Measurements from ENCODE around the gene ALOX5AP. TPM values are rescaled to one million over a fixed set of nuclear protein-coding genes. Genes with fewer than 3 reads are reported as not detected.

The ALOX5AP gene
- total RNA-seq, 1 donor from 2014 or later, result not detected

GRCh38 chr13:30803749-30804148, 68.4 kb downstream of the ALOX5AP start:
- Mint-ChIP-seq H3K4me1 (peaks cover 64% of the 10 kb centered on the region), H3K9me3 (no peaks in the 10 kb centered on the region), H3K27ac (ENCODE audit: unreplicated experiment) (no peak overlapping the region), H3K27me3 (ENCODE audit: low read depth) (no peaks in the 10 kb centered on the region), H3K36me3 (ENCODE audit: low read depth) (no peaks in the 10 kb centered on the region), H3K4me3 (no peak overlapping the region)
- DNase-seq (ENCODE audit: low read depth, low spot score), result no peak
- TF ChIP-seq, protein P1, sequence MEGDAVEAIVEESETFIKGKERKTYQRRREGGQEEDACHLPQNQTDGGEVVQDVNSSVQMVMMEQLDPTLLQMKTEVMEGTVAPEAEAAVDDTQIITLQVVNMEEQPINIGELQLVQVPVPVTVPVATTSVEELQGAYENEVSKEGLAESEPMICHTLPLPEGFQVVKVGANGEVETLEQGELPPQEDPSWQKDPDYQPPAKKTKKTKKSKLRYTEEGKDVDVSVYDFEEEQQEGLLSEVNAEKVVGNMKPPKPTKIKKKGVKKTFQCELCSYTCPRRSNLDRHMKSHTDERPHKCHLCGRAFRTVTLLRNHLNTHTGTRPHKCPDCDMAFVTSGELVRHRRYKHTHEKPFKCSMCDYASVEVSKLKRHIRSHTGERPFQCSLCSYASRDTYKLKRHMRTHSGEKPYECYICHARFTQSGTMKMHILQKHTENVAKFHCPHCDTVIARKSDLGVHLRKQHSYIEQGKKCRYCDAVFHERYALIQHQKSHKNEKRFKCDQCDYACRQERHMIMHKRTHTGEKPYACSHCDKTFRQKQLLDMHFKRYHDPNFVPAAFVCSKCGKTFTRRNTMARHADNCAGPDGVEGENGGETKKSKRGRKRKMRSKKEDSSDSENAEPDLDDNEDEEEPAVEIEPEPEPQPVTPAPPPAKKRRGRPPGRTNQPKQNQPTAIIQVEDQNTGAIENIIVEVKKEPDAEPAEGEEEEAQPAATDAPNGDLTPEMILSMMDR (conservative IDR thresholded peaks at IDR 0.05), result no peak

DNA sequence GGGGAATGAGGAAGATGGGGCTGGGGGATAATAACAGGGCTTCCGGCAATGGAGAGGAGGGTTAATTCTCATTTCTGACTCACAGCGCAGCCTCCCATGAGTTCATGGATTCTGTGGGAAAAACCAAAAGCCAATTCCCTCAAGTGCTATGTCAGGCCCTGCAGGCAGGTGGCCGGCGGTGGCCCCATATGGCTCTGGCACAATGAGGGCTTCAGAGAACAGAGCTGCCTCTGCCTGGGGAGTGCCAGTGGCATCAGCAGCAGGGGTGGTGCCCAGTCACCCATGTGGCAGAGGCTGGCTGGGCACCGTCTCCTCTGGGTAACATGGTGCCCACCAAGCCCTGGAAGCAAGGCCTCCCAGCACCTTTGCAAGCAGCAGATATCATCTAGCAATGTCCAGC, 69.1 kb downstream of the ALOX5AP start:
- DNase-seq (ENCODE audit: low read depth, low spot score), result no peak
- Mint-ChIP-seq H3K4me3 (no peak overlapping the region), H3K27me3 (ENCODE audit: low read depth) (no peaks in the 10 kb centered on the region), H3K27ac (ENCODE audit: unreplicated experiment) (no peak overlapping the region), H3K4me1 (peaks cover 63% of the 10 kb centered on the region), H3K36me3 (ENCODE audit: low read depth) (no peaks in the 10 kb centered on the region), H3K9me3 (no peaks in the 10 kb centered on the region)
- TF ChIP-seq, protein P1 (conservative IDR thresholded peaks at IDR 0.05), result no peak

DNA sequence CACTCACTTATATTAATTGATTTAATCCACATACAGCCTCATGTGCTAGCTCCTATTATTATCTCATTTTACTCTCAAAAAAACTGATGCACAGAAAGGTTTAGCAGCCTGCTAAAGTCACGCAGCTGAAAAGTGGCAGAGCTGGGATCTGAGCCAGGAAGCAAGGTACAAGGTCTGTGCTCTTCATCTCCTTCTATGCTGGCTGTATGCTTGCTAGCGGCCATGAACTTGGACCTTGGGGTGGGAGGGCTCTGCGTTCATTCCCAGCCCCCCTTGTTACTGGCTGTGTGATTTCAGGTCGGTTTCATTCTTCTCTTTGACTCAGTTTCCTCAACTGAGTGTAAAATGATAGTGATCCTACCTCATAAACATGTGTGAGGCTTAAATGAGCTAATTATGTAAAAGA, 69.8 kb downstream of the ALOX5AP start:
- Mint-ChIP-seq H3K27ac (ENCODE audit: unreplicated experiment) (peak overlapping the region; percentile 59), H3K9me3 (no peaks in the 10 kb centered on the region), H3K27me3 (ENCODE audit: low read depth) (no peaks in the 10 kb centered on the region), H3K4me3 (peak overlapping the region; percentile 74), H3K36me3 (ENCODE audit: low read depth) (no peaks in the 10 kb centered on the region), H3K4me1 (peaks cover 63% of the 10 kb centered on the region)
- TF ChIP-seq, protein P1 (conservative IDR thresholded peaks at IDR 0.05), result no peak
- DNase-seq (ENCODE audit: low read depth, low spot score), result no peak

- TF ChIP-seq, protein P1 (conservative IDR thresholded peaks at IDR 0.05), result no peak
- Mint-ChIP-seq H3K4me3 (peak overlapping the region; percentile 74), H3K36me3 (ENCODE audit: low read depth) (no peaks in the 10 kb centered on the region), H3K4me1 (peaks cover 63% of the 10 kb centered on the region), H3K27me3 (ENCODE audit: low read depth) (no peaks in the 10 kb centered on the region), H3K27ac (ENCODE audit: unreplicated experiment) (peak overlapping the region; percentile 83), H3K9me3 (no peaks in the 10 kb centered on the region)
- DNase-seq (ENCODE audit: low read depth, low spot score), result peak; percentile 54
Observed at GRCh38 chr13:30805603-30806011, 70.3 kb downstream of the ALOX5AP start.

DNA sequence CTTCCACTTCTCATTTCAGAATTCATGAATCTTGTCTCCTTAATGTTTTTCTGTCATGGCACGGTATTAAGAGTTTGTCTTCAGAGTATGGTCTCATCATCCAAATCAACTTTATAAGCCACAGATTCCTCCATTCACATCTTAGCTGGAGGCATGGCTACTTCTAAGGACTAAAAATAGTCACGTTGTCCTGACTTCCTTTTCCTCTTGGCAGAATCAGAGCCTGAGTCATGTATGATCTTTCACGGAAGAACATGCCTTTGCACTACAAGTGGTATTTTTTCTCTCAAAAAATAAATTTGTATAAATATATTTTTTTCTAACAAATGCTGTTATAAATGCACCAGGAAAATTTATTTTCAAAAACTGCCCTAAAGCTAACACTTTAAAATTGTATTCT, 71.4 kb downstream of the ALOX5AP start:
- DNase-seq (ENCODE audit: low read depth, low spot score), result no peak
- Mint-ChIP-seq H3K9me3 (no peaks in the 10 kb centered on the region), H3K4me1 (peaks cover 63% of the 10 kb centered on the region), H3K4me3 (no peak overlapping the region), H3K27me3 (ENCODE audit: low read depth) (no peaks in the 10 kb centered on the region), H3K36me3 (ENCODE audit: low read depth) (no peaks in the 10 kb centered on the region), H3K27ac (ENCODE audit: unreplicated experiment) (no peak overlapping the region)
- TF ChIP-seq, protein P1 (conservative IDR thresholded peaks at IDR 0.05), result no peak

- TF ChIP-seq, protein P1 (conservative IDR thresholded peaks at IDR 0.05), result no peak
- Mint-ChIP-seq H3K27me3 (ENCODE audit: low read depth) (no peaks in the 10 kb centered on the region), H3K4me1 (peaks cover 62% of the 10 kb centered on the region), H3K36me3 (ENCODE audit: low read depth) (no peaks in the 10 kb centered on the region), H3K27ac (ENCODE audit: unreplicated experiment) (peak overlapping the region; percentile 46), H3K4me3 (no peak overlapping the region), H3K9me3 (no peaks in the 10 kb centered on the region)
- DNase-seq (ENCODE audit: low read depth, low spot score), result no peak
Observed at GRCh38 chr13:30807392-30807791, 72.0 kb downstream of the ALOX5AP start.

Measured in neural crest cell (in vitro differentiated cells).